CD4-positive, alpha-beta T cell treated with Interleukin-17A for 4 hours (primary cell): ENCODE results near the gene SRRM4.
"Not testable (repeated sequence)": the region's sequence is repeated elsewhere in the genome, so short reads cannot be mapped to it uniquely, and the experiment has no call there.

Experiments
- DNase-seq: peaks from one replicate; pipeline ENCODE4 v3.0.0-alpha.2; 2020; ENCODE audit warnings: mixed read lengths

Gene SRRM4

DNA sequence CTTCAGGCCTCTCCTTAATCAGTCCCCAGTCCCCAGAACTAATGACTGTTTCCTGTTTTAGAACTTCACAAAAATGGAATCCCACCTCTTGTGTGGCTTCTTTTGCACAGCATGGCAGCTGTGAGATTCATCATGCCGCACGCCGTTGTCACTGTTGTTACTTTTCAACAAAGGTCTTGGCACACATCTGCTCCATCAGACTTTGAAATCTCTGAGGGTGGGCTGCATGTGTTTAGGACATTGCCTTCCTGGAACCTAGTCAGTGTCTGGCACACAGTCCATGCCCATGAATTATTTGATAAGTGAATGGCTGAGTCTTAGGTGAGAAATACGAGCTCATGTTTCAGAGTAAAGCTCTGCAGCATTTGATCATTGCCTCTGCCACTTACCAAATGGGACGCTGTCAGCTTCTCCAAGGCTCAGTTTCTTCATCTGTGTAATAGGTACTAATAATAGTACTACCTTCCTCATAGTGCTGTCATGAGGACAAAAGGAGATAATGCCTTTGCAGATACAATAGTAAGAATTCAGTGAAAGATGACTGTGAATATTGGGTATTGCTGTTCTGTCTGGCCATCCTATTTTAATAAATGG, 90.4 kb downstream of the SRRM4 start:
- DNase-seq: no peak

DNA sequence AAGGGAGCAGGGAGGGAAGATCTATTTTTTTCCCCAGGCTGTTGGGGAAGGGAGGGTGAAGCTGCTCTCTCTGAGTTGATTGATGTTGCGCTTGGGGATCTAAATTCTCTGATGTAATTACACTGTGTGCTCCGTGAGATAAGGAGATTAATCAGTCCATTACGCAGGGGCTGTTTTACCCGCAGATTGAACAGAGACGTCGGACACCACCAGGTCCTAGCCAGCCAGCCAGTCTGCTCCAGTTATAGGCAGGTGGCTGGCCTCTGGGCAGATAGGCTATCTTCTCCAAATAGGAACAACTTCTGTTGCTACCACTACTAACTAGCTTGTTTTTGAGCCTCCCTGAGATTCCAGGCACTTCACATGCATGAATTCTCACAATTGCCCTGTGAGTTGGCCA, 91.1 kb downstream of the SRRM4 start:
- DNase-seq: no peak

DNA sequence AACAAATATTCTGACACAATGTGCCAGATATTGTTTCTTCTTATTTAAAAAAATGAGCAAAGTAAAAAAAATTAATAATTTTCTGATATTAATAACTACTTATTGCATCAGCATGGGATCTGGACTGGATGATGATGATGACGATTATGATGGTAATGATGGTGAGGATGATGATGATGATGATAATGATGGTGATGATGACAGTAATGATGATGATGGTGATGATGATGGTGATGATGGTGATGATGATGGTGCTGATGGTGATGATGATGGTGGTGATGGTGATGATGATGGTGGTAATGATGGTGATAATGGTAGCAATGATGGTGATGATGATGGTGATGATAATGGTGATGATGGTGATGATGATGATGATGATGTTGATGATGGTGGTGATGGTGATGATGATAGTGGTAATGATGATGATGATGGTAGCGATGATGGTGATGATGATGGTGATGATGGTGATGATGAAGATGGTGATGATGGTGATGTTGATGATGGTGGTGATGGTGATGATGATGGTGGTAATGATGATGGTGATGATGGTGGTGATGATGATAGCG, 94.0 kb downstream of the SRRM4 start:
- DNase-seq: no peak

DNA sequence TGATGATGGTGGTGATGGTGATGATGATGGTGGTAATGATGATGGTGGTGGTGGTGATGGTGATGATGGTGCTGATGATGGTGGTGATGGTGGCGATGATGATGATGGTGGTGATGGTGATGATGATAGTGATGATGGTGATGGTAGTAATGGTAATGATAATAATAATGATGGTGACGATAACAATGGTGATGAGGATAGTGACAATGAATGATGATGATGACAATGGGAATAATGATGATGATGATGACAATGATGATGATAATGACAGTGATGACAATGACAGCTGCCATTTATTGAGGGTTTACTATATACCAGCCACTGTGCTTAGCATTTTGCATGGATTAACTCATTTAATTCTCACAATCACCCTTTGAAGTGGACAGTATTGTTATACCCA, 94.6 kb downstream of the SRRM4 start:
- DNase-seq: no peak

DNA sequence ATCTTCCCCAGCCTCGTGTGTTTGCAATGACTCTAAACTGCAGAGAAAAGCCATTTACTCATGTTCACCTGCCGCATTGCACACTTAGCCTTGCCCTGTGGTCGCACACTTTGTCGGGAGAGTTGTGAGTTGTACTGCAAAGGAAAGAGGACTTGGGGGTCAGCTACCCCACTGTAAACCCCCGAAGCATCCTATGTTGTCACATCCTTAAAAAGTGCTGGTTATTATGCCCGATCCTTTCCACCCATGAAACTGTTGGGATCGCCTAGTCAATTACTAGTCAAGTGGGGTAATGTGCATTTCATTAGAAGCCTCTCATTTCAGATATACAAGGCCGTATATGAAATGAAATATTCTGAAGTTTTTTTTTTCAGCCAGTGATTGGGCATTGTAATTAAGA, 98.2 kb downstream of the SRRM4 start:
- DNase-seq: no peak

DNA sequence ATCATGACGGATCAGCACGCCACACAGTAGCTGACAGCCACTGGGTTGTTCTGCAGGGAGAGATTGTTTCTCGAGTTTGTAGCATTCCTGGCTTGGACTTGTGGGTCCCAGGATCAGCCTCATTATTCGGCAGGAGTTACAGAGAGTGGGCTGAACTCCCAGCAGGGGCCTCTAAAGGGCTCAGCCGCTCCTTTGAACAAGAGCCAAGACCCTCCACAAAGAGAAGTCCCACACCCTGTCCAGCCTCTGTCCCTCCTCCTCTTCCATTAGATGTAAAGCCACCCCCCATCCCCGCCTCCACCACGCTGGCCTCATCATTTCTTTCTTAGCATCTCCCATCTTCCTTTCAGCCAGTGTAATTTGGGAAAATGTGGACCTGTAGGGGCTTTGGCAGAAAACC, 100.7 kb downstream of the SRRM4 start:
- DNase-seq: no peak

DNA sequence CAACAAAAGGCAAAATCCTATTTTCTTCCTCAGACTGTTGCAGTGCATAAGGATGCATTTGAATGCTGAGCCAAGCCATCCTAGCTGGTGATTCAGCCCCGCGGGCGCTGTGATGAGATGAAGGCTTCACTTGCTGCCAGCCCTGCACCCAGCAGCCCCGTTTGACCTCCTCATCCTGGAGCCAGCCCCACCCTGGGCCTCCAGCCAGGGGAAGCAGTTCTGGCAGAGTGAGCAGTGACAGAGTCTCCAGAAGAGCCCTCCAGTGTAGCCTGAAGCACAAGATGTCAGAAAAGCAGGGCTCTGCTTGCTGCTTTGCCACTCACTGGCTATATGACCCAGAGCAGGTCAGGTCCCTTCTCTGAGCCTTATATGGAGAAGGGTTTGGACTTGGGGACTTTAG, 101.2 kb downstream of the SRRM4 start:
- DNase-seq: no peak

DNA sequence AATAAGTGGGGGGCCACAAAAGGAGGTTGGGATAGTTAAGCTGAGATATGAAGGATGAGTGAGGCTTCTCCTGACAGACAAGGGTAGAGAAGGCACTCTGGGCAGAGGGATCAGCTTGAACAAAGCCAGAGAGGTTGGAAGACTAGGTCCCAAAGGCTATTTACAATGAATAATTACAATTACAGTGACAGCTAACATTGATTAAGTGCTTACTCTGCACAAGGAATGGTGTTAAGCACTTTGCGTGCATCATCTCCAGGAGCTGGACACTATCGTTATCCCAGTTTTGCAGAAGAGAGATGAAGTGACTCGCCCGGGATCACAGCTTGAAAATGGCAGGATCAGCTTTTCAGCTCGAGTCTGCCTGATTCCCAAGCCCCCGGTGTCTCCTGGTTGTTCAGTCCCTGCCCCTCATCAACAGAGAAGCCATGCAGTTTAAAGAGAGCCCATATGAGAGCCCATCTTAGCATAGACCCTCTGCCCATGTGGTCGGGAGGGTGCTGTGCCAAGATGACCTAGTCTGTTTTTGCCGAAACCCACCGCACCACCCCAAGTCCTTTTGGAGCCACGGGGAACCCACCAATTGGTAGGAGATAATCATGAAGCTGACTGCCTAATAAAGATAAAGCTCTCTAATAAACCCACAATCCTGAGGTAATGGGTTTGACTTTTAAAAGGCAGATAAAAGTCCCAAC, 107.5 kb downstream of the SRRM4 start:
- DNase-seq: no peak

DNA sequence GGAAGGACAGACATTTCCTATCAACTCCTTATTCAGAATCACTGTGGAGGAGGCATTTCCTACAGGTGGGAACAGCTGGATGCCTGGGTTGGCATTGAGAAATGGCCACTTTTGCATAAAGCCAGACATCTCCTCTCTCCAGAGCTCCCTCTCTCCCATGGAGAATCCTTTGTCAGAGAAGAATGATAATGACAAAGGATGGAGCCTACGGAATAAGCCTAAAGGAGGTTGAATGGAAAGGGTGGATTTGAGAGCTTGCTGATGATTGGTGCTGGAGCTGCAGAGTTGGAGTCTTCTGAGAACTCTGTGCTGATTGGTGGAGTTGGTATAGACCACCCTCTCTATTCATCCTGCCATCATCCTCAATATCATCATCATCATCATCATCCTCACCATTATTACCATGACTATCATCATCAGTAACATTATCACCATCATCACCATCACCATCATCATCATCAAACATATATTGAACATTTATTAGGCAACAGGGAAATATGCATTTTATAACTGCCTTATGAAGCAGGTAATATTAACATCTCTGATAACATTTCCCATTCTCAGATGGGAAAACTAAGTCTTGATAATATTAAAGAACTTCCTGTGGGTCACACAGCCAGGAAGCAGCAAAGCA, 108.2 kb downstream of the SRRM4 start:
- no peak for DNase-seq

DNA sequence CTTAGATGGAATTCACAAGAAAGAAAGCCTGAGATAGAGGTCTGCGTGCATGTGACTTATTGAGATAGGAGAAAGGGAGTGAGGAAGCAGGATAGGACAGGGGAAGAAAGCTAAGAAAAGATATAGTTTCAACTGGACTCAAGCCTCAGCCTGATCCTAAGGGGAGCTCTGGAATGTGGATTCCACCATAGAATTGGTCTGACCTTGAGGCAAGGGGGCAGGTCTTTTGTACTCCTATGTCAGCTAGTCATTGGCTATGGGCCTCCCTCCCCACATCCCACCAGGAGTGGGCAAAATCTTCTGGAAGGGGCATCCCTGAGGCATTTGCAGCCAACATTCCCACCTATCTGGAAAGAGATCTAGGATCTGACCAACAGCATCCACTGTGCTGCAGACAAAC, 108.9 kb downstream of the SRRM4 start:
- no peak for DNase-seq

DNA sequence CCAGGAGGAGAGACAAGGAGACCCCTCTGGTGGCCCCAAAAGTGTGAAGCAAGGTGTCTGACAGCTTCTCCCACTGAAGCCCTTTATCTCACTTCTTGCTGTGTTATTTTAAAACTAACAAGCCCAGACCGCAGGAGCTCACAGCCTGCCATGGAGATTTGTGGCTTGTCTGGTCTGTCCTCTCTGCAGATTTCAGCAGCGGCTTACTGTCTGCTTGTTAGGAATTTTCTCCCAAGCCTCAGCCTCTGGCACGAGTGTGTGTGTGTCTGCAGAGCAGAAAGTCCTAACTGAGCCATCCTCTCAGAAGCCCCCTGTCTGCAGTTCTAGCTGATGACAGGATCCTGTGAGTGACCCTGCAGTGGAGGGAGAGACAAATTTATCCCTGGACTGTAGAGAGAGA, 109.5 kb downstream of the SRRM4 start:
- no peak for DNase-seq

DNA sequence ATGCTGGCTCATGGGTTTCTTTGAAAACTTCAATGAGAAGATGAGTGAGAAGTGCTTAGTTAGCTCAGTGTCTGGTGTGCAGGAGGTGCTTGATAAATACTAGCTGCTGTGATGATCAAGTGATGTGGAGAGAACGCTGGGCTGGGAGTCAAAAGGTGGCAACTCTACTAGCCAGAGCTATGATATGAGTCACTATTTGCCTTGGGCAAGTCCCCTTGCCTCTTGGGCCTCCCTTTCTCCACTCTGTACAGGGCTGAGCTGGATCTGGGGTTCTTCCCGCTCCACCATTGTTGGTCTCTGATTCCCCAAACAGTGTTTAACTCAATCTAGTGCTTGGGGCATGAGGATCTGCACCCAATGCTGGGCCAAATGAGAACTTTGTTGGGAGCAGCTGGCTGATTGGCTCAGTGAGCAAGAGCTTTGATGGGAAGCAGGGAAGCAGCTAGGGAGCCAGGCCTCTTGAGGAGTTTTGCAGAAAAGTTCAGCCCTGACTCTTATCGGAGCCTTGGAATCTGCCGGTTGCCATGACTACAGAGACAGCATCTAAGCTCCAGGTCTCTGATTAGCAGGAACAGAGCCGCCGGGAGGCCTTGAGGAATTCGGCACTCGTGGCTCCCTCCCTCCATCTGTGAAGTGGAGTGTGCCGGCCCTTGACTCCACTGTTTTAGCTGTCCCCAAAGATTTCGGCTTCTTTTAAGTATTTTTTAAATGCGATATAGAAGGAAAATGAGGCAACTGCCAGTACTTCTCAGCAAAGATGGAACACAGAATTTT, 115.3 kb downstream of the SRRM4 start:
- no peak for DNase-seq

DNA sequence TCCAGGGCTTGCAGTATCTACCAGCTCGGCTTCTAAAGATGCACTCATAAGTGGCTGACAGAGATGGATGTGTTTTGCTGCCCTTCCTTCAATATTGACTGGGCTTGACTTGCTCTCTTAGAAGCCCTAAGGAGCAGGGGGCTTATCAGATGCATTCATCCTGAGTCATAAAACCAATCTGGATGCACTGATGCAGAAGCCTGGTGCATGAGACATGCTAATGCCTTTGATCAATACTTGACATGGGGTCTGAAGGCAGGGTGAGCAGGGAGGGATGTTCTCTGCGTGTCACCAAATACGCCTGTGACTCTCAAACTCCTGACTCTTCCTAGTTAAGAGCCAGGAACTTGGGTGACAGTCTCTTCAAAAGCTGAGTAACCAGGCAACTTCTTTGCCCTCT, 119.6 kb downstream of the SRRM4 start:
- DNase-seq: no peak

DNA sequence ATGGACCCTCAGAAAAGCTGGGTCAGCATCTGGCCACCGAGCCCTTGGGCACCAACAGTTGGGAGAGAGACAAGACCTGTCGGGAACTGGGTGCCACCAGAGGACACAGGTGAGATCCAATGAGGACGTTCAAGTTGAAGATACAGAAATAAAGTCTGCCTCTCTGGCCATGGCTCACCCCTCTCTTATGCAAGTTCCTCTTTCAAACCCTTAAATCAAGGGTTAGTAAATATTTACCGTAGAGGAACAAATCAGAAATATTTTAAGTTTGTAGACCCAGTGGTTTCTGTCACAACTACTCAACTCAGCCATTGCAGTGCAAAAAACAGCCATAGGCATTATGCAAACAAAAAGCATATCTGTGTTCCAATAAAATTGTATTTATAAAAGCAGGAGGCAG, 120.9 kb downstream of the SRRM4 start:
- DNase-seq: no peak

DNA sequence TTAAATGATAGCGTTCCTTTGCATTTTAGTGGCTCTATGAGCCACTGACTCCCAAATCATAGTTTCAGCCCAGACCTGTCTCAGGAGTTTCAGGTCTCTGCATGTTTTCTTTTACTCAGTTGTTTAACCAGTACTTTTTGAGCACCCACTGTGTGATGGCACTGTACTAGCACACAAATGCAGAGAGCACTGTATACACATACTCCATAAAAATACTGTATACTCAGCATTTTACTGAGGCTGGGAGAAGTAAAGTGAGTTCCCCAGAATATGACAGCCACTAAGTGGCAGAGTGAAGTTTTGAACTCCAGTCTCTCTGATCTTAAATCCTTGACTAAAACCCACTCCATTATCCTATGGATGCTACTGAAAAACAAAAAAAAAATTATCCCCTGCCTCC, 121.4 kb downstream of the SRRM4 start:
- DNase-seq: no peak

DNA sequence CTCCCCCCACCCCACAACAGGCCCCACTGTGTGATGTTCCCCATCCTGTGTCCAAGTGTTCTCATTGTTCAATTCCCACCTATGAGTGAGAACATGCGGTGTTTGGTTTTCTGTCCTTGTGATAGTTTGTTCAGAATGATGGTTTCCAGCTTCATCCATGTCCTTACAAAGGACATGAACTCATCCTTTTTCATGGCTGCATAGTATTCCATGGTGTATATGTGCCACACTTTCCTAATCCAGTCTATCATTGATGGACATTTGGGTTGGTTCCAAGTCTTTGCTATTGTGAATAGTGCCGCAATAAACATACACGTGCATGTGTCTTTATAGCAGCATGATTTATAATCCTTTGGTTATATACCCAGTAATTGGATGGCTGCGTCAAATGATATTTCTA, 123.6 kb downstream of the SRRM4 start:
- DNase-seq: not testable (repeated sequence)

DNA sequence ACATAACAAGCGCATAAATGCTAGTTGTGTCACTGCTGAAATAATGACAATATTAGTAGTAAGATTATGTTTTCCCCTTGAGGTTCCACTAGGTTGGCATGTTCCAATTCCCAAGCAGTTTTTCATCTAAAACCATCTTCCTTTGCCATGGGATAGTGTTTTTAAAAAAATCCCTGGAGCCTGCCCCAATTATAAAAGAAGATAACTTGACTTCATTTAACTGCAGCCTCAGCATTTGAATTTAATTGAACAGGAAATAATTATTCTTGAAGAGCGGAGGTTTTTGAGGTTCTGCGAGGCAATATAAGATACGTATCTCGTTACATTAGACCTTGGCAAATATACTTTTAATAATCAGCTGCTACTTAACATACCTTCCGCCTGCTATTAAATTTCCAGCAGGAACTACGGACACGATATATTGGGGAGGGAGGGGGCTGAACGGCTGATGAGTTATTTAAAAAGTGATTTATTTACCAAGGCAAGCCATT, 132.2 kb downstream of the SRRM4 start:
- no peak for DNase-seq

DNA sequence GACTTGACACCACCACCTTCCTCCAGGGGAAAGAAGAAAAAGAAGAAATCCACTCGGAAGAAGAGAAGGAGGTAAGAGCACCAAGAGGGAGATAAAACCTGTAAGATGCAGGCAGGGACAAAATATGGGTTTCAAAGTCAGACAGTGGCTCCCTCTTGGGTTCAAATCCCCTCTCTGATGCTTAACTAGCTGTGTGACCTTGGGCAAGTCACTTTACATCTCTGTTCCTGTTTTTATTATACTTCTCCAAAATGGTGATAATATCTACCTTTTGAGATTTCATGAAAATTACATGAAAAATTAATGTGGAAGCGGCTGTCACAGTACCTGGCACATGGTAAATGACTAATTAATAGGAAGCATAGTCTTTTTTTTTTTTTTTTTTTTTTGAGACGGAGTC, 133.0 kb downstream of the SRRM4 start:
- no peak for DNase-seq

DNA sequence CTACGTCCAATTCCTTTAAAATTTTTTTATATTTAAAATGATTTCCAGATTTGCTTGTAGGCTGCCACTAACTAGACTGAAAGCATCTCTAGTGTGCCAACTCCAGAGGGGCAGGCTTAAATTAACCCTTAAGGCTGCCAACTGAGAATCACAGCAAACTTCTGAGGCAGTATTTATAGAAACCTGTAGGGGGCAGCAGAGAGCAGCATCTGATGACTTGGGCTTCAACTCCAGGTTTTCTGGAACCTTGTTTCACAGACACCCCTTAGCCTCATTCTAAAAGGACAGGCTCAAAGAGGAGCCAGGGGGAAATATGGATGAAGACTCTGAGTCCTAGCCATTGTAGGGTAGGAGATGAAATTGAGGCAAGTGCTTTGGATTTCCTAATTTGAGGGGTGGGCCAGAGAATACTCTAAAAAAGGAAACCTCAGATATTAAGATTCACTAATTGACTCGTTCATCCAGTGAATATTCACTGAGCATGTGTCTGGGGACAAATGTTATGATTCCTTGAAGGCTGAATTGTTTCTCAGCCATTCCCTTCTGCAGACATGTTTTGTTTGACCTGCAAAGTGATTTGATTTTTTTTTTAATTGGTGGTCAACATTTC, 134.1 kb downstream of the SRRM4 start:
- DNase-seq: peak; percentile 33

DNA sequence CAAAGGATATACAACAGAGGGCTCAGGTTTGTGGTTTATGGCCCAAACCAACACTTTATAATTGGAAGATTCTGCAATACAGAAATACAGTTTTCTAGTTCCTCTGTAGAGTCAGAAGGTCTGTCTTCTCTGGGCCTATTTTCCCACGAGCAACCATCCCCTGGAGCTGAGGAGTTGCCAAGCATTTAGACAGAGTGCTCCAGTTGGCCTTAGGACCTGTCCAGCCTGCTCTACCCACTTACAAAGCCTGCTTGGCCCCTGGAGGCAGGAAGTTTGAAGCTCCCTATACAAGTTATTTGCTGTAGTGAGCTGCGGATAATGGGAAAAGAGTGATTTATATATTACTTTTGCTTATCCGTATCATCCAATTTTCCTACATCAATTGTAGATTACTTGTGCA, 136.6 kb downstream of the SRRM4 start:
- DNase-seq: no peak

DNA sequence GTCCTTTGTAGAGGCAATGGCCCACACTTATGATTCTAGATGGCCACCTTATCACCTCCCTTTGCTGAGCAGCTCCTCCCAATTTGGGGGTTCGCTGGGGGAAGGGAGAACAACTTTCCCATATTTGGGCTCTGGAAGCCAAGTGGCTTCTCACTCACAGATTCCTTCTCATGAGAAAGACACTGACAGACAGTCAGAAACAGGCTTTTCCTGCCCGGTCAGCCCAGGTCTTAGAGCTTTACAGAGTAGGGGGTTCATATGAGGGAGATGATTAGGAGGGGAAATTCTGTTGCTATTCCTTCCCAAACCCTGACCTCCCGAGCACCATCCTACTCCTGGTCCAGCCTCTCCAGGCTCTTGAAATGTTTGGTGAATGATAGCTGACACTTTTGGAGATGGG, 137.3 kb downstream of the SRRM4 start:
- no peak for DNase-seq

DNA sequence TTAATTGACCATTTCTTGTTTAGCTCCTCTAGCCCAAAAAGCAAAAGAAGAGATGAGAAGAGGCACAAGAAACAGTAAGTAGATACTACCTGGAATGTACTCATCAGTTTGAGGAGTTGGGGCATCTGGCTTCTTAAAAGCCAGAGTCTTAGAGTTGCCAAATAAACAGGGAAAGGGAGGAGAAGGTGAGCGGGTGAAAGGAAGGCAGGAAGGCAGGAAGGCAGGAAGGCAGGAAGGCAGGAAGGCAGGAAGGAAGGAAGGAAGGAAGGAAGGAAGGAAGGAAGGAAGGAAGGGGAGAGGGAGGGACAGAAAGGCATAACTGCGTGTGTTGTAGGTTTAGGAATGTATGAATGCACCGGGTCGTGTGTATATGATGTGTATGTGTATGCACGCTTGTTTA, 140.7 kb downstream of the SRRM4 start:
- DNase-seq: no peak

DNA sequence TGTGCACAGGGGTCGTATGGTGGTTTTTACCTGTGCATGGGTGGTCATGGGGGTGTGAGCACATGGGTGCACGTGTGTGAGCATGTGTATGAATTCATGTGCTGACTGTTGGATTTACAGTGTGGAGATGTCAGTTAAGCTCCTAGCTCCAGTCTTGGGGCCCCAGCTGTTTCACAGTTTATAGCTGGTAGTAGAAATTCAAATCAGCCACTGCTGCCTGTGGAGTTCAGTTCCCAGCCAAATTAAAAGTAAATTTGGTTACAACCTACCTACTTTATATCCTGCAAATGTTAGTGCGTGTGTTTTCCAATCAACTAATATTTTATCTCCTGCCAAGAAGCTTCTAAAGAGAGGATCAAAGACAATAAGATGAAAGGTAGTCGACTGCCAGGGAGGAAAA, 141.4 kb downstream of the SRRM4 start:
- no peak for DNase-seq
